HCT116 (cell line): ENCODE measurements around the gene ABHD10.

Experiments used
- CBX3 ChIP-seq: IDR thresholded peaks from 2 replicates; pipeline ENCODE4 v1.6.1; 2012; ENCODE audit warnings: low read depth
- CTCF ChIP-seq, 3 experiments: fragments of 200-600 bp in 1 of 3; sonication (generic) in 1 of 3; IDR thresholded peaks in 2 of 3; conservative IDR thresholded peaks in 1 of 3; 2 replicates each; pipeline ENCODE4 v1.5.1; 2012 to 2017; ENCODE audit warnings: low read depth in 2 of 3, low read length in 2 of 3, antibody characterized with exemption in 1 of 3, borderline replicate concordance in 1 of 3, control low read depth in 1 of 3, mild to moderate bottlenecking in 1 of 3, mixed read lengths in 1 of 3, mixed run types in 1 of 3, moderate library complexity in 1 of 3; ENCODE audit not compliant: insufficient read depth in 1 of 3
- ELF1 ChIP-seq: IDR thresholded peaks from 2 replicates; pipeline ENCODE4 v1.6.1; 2012; ENCODE audit warnings: low read depth, borderline replicate concordance
- SIN3A ChIP-seq: IDR thresholded peaks from 2 replicates; pipeline ENCODE4 v1.6.1; 2012; ENCODE audit warnings: low read depth

- TF ChIP-seq CTCF (IDR thresholded peaks at IDR 0.05 in 2 of 3, conservative IDR thresholded peaks at IDR 0.05 in 1 of 3; ENCODE audit: borderline replicate concordance in 1 of 3, insufficient read depth in 1 of 3, low read depth in 2 of 3, low read length in 2 of 3): no peak
- no peak for TF ChIP-seq SIN3A
- TF ChIP-seq ELF1: no peak
- TF ChIP-seq CBX3: no peak
Observed at GRCh38 chr3:112018712-112019111, 39.9 kb downstream of the ABHD10 start.
